Natural killer cell (primary cell): Measurements from ENCODE around the gene CEP89. TPM values are rescaled to one million over a fixed set of nuclear protein-coding genes. Genes with fewer than 3 reads are reported as not detected.
"Not testable (repeated sequence)": the region's sequence is repeated elsewhere in the genome, so short reads cannot be mapped to it uniquely, and the experiment has no call there.

ENCODE experiments used
- ATAC-seq, 3 donors: fragments of 150-1000 bp in 2 of 3; fragments of 200-7000 bp in 1 of 3; cut with Tn5 transposase; 1 replicate in 1 of 3; 2 replicates in 2 of 3; pipeline ENCODE4 v1.10.0; 2021; ENCODE audit warnings: mild to moderate bottlenecking in 2 of 3, moderate library complexity in 2 of 3
- DNase-seq, 2 donors: peaks; one replicate each; pipeline versions ENCODE4 v3.0.0 to v3.0.0-alpha.2; 2013 to 2021; ENCODE audit warnings: mixed read lengths in 1 of 2
- H3K27ac ChIP-seq: one replicate; pipeline ENCODE4 v1.5.1; 2013; ENCODE audit warnings: mild to moderate bottlenecking, low read length
- H3K27me3 ChIP-seq: one replicate; pipeline ENCODE4 v1.6.1; 2013; ENCODE audit warnings: low read length; ENCODE audit not compliant: control insufficient read depth, insufficient read depth
- H3K36me3 ChIP-seq: one replicate; pipeline ENCODE4 v1.6.1; 2013; ENCODE audit warnings: low read length; ENCODE audit not compliant: control insufficient read depth, insufficient read depth
- H3K4me1 ChIP-seq: one replicate; pipeline ENCODE4 v1.6.1; 2013; ENCODE audit warnings: low read length; ENCODE audit not compliant: control insufficient read depth, insufficient read depth
- H3K4me3 ChIP-seq: one replicate; pipeline ENCODE4 v1.5.1; 2013; ENCODE audit warnings: low read length
- H3K9me3 ChIP-seq: one replicate; pipeline ENCODE4 v1.6.1; 2013; ENCODE audit warnings: low read length; ENCODE audit not compliant: control insufficient read depth, insufficient read depth
- H3K27ac Mint-ChIP-seq, 2 donors: one replicate each; pipeline ENCODE4 v1.8.0; 2022; ENCODE audit warnings: mild to moderate bottlenecking in 2 of 2, mixed read lengths in 2 of 2, moderate library complexity in 1 of 2
- H3K27me3 Mint-ChIP-seq, 2 donors: one replicate each; pipeline ENCODE4 v1.8.0; 2022; ENCODE audit warnings: low read depth in 2 of 2, mixed read lengths in 2 of 2
- H3K36me3 Mint-ChIP-seq: one replicate; pipeline ENCODE4 v1.8.0; 2022; ENCODE audit warnings: mixed read lengths
- H3K4me1 Mint-ChIP-seq, 2 donors: one replicate each; pipeline ENCODE4 v1.8.0; 2022; ENCODE audit warnings: mixed read lengths in 2 of 2
- H3K4me3 Mint-ChIP-seq: one replicate; pipeline ENCODE4 v1.8.0; 2022; ENCODE audit warnings: mild to moderate bottlenecking, moderate library complexity, mixed read lengths
- H3K9me3 Mint-ChIP-seq, 2 donors: one replicate each; pipeline ENCODE4 v1.8.0; 2022; ENCODE audit warnings: mixed read lengths in 2 of 2
- CTCF ChIP-seq: fragments of 200-600 bp; IDR thresholded peaks from one replicate; pipeline ENCODE4 v1.8.0; 2022; ENCODE audit warnings: antibody characterized with exemption
- WGBS: methylation state at CpG from one replicate; pipeline ENCODE4 v1.1.7; 2013; ENCODE audit warnings: missing lambda C conversion rate; ENCODE audit not compliant: insufficient coverage; 5-methylcytosine and 5-hydroxymethylcytosine counted together
- intact Hi-C: fragments of 100-400 bp; cut with micrococcal nuclease; formaldehyde crosslinking; loops from one replicate; pipeline ENCODE4 v1.14.2; 2022
- total RNA-seq, 4 donors: library from RNA; stranded (reverse); fragments of 120-200 nt in 1 of 4; gene quantifications; one replicate each; pipeline versions ENCODE4 v1.2.3 to v1.2.4, GENCODE V29; 2013 to 2022

The CEP89 gene
- total RNA-seq, 3 donors from 2014 or later (not counting 1 experiment from before 2014, with no cell fraction given), result 7.6 to 12.0 (median 10.3) TPM

GRCh38 chr19:32852216-32852615 is 119.5 kb downstream of the CEP89 start:
- H3K27me3 Mint-ChIP-seq, result no peaks in the 10 kb centered on the region

GRCh38 chr19:32848035-32848434 is 123.7 kb downstream of the CEP89 start:
- H3K4me1 Mint-ChIP-seq, H3K36me3 ChIP-seq, H3K27ac Mint-ChIP-seq, H3K9me3 Mint-ChIP-seq, ATAC-seq, H3K27me3 ChIP-seq, H3K4me3 Mint-ChIP-seq, H3K9me3 ChIP-seq, H3K27me3 Mint-ChIP-seq, H3K4me3 ChIP-seq, H3K36me3 Mint-ChIP-seq, DNase-seq, H3K4me1 ChIP-seq, H3K27ac ChIP-seq, intact Hi-C loops: not testable (repeated sequence)
- no CpG with 5 or more reads among the region's 2 CpGs for WGBS

More at GRCh38 chr19:32852216-32852615, 119.5 kb downstream of the CEP89 start:
- 100% methylated on average over 5 of the region's 6 CpGs for whole genome bisulfite sequencing
- no peak for TF ChIP-seq CTCF
- Mint-ChIP-seq H3K4me1 (no peaks in the 10 kb centered on the region), H3K4me3 (no peak overlapping the region), H3K36me3 (no peaks in the 10 kb centered on the region), H3K27ac (no peak overlapping the region), H3K9me3 (peaks cover 0 to 2% of the 10 kb centered on the region in 2 donors)
- H3K27ac ChIP-seq, result no peak overlapping the region
- H3K9me3 ChIP-seq, result no peaks in the 10 kb centered on the region
- ATAC-seq (no peak), DNase-seq (no peak)
- no peaks in the 10 kb centered on the region for H3K27me3 ChIP-seq
- intact Hi-C loops, result no loop called here
- no peaks in the 10 kb centered on the region for H3K36me3 ChIP-seq
- H3K4me3 ChIP-seq, result no peak overlapping the region
- no peaks in the 10 kb centered on the region for H3K4me1 ChIP-seq

GRCh38 chr19:32843716-32844245 is 128.0 kb downstream of the CEP89 start:
- Mint-ChIP-seq H3K36me3 (peaks cover 12% of the 10 kb centered on the region), H3K27ac (no peak overlapping the region), H3K9me3 (peaks cover 5 to 16% of the 10 kb centered on the region in 2 donors), H3K4me3 (no peak overlapping the region), H3K27me3 (peaks cover 0 to 2% of the 10 kb centered on the region in 2 donors), H3K4me1 (no peaks in the 10 kb centered on the region)
- Histone ChIP-seq H3K9me3 (peaks cover 4% of the 10 kb centered on the region), H3K27me3 (no peaks in the 10 kb centered on the region), H3K4me3 (no peak overlapping the region), H3K4me1 (no peaks in the 10 kb centered on the region), H3K27ac (no peak overlapping the region), H3K36me3 (no peaks in the 10 kb centered on the region)
- WGBS, result 93% methylated on average over 19 of the region's 19 CpGs
- no peak for DNase-seq
- intact Hi-C loops, result no loop called here
- no peak for ATAC-seq
- TF ChIP-seq CTCF, result no peak

GRCh38 chr19:32842061-32842460 is 129.7 kb downstream of the CEP89 start:
- peaks cover 4% of the 10 kb centered on the region for H3K9me3 ChIP-seq
- no peaks in the 10 kb centered on the region for H3K36me3 ChIP-seq
- H3K27ac Mint-ChIP-seq, result no peak overlapping the region
- H3K27me3 ChIP-seq, result no peaks in the 10 kb centered on the region
- no peak overlapping the region for H3K27ac ChIP-seq
- peaks cover 12% of the 10 kb centered on the region for H3K36me3 Mint-ChIP-seq
- H3K4me3 Mint-ChIP-seq, result no peak overlapping the region
- WGBS, result 86% methylated on average over 8 of the region's 8 CpGs
- H3K4me1 ChIP-seq, result no peaks in the 10 kb centered on the region
- intact Hi-C loops, result no loop called here
- H3K9me3 Mint-ChIP-seq, result peaks cover 5 to 13% of the 10 kb centered on the region in 2 donors
- H3K4me1 Mint-ChIP-seq, result no peaks in the 10 kb centered on the region
- no peak overlapping the region for H3K4me3 ChIP-seq
- no peak for TF ChIP-seq CTCF
- H3K27me3 Mint-ChIP-seq, result peaks cover 0 to 2% of the 10 kb centered on the region in 2 donors
- ATAC-seq, result no peak
- DNase-seq, result no peak
